HEK293 (cell line): ENCODE data around the gene PHKB.

Experiments used
- CTCF ChIA-PET: fragments of 350-600 bp; formaldehyde crosslinking; extraction: SDS; loops from one replicate; lab custom pipeline; 2021; ENCODE audit warnings: antibody characterized with exemption; lab: Yijun Ruan, JAX
- POLR2A ChIA-PET: fragments of 300-600 bp; formaldehyde crosslinking; extraction: SDS; loops from one replicate; lab custom pipeline; 2020; ENCODE audit warnings: antibody characterized with exemption, inconsistent platforms; lab: Yijun Ruan, JAX
- H3K27ac ChIP-seq: fragments of 200-500 bp; sonication (Bioruptor generic); 2 replicates; pipeline ENCODE4 v1.5.1; 2014; ENCODE audit warnings: low read depth, low read length, control low read depth, inconsistent platforms; ENCODE audit errors: extremely low read depth
- H3K36me3 ChIP-seq, 2 experiments: fragments of 200-500 bp in 1 of 2; sonication (Bioruptor generic) in 1 of 2; 1 replicate in 1 of 2; 2 replicates in 1 of 2; pipeline ENCODE4 v1.5.1; 2014 to 2017; ENCODE audit warnings: inconsistent platforms in 2 of 2, low read length in 2 of 2; ENCODE audit not compliant: control insufficient read depth in 2 of 2, insufficient read depth in 1 of 2
- H3K4me1 ChIP-seq: fragments of 200-500 bp; sonication (Bioruptor generic); 2 replicates; pipeline ENCODE4 v1.5.1; 2014; ENCODE audit warnings: mild to moderate bottlenecking, low read length, inconsistent platforms; ENCODE audit not compliant: control insufficient read depth, insufficient read depth
- H3K4me3 ChIP-seq: 2 replicates; pipeline ENCODE4 v1.5.1; 2011; ENCODE audit warnings: low read depth, mild to moderate bottlenecking, control low read depth, low read length, moderate library complexity
- H3K9me3 ChIP-seq: fragments of 200-500 bp; sonication (Bioruptor generic); 2 replicates; pipeline ENCODE4 v1.5.1; 2014; ENCODE audit warnings: low read depth, low read length, inconsistent platforms; ENCODE audit not compliant: control insufficient read depth, insufficient read depth
- BCL6B ChIP-seq: fragments of 450-650 bp; formaldehyde crosslinking; IDR thresholded peaks from 2 replicates; pipeline ENCODE4 v1.5.1; 2017; ENCODE audit warnings: missing biosample characterization, missing genetic modification characterization
- KLF17 ChIP-seq: fragments of 450-650 bp; formaldehyde crosslinking; IDR thresholded peaks from 2 replicates; pipeline ENCODE4 v1.5.1; 2016; ENCODE audit warnings: missing biosample characterization, missing genetic modification characterization
- KLF9 ChIP-seq: fragments of 450-650 bp; formaldehyde crosslinking; IDR thresholded peaks from 2 replicates; pipeline ENCODE4 v1.5.1; 2016; ENCODE audit warnings: missing biosample characterization, missing genetic modification characterization, low read depth
- WT1 ChIP-seq: fragments of 450-650 bp; formaldehyde crosslinking; IDR thresholded peaks from 2 replicates; pipeline ENCODE4 v1.5.1; 2016; ENCODE audit warnings: missing biosample characterization, missing genetic modification characterization
- YY1 ChIP-seq: fragments of 450-650 bp; formaldehyde crosslinking; IDR thresholded peaks from 2 replicates; pipeline ENCODE4 v1.5.1; 2018; ENCODE audit warnings: missing biosample characterization, missing genetic modification characterization
- ZBTB10 ChIP-seq: fragments of 450-650 bp; formaldehyde crosslinking; IDR thresholded peaks from 2 replicates; pipeline ENCODE4 v1.5.1; 2016; ENCODE audit warnings: missing biosample characterization, missing genetic modification characterization
- ZNF19 ChIP-seq: fragments of 450-650 bp; formaldehyde crosslinking; IDR thresholded peaks from 2 replicates; pipeline ENCODE4; 2016; ENCODE audit warnings: missing biosample characterization, missing genetic modification characterization, low read depth
- ZNF280C ChIP-seq: fragments of 450-650 bp; formaldehyde crosslinking; IDR thresholded peaks from 2 replicates; pipeline ENCODE4 v1.5.1; 2016; ENCODE audit warnings: missing biosample characterization, missing genetic modification characterization
- ZNF366 ChIP-seq: fragments of 450-650 bp; formaldehyde crosslinking; conservative IDR thresholded peaks from 2 replicates; pipeline ENCODE4 v1.5.1; 2016; ENCODE audit warnings: missing biosample characterization, missing genetic modification characterization
- ZNF391 ChIP-seq: fragments of 450-650 bp; formaldehyde crosslinking; IDR thresholded peaks from 2 replicates; pipeline ENCODE4 v1.5.1; 2016; ENCODE audit warnings: low read depth, missing biosample characterization, missing genetic modification characterization, borderline replicate concordance
- ZNF449 ChIP-seq: fragments of 450-650 bp; formaldehyde crosslinking; IDR thresholded peaks from 2 replicates; pipeline ENCODE4 v1.5.1; 2017; ENCODE audit warnings: missing biosample characterization, mild to moderate bottlenecking, missing genetic modification characterization, moderate library complexity
- ZNF488 ChIP-seq: fragments of 450-650 bp; formaldehyde crosslinking; IDR thresholded peaks from 2 replicates; pipeline ENCODE4 v1.5.1; 2016; ENCODE audit warnings: missing biosample characterization, missing genetic modification characterization
- ZNF513 ChIP-seq: fragments of 450-650 bp; IDR thresholded peaks from 2 replicates; pipeline ENCODE4 v1.5.1; 2018; ENCODE audit warnings: missing biosample characterization, missing genetic modification characterization
- ZNF549 ChIP-seq: fragments of 450-650 bp; IDR thresholded peaks from 2 replicates; pipeline ENCODE4 v1.5.1; 2018; ENCODE audit warnings: missing biosample characterization, missing genetic modification characterization, mild to moderate bottlenecking, inconsistent platforms, moderate library complexity
- ZNF639 ChIP-seq: fragments of 450-650 bp; formaldehyde crosslinking; IDR thresholded peaks from 2 replicates; pipeline ENCODE4 v1.5.1; 2016; ENCODE audit warnings: missing biosample characterization, missing genetic modification characterization
- ZNF654 ChIP-seq: fragments of 450-650 bp; formaldehyde crosslinking; IDR thresholded peaks from 2 replicates; pipeline ENCODE4 v1.5.1; 2016; ENCODE audit warnings: low read depth, missing biosample characterization, missing genetic modification characterization
- ZNF660 ChIP-seq: fragments of 450-650 bp; IDR thresholded peaks from 2 replicates; pipeline ENCODE4 v1.5.1; 2018; ENCODE audit warnings: missing biosample characterization, mild to moderate bottlenecking, missing genetic modification characterization
- ZNF704 ChIP-seq: fragments of 450-650 bp; formaldehyde crosslinking; IDR thresholded peaks from 2 replicates; pipeline ENCODE4 v1.5.1; 2016; ENCODE audit warnings: missing biosample characterization, missing genetic modification characterization

PHKB gene

GRCh38 chr16:47721006-47721637 lies 260.0 kb downstream of the PHKB start:
- TF ChIP-seq ZNF19 (tag by site-specific recombination) (no peak), ZNF449 (no peak), KLF9 (tag by site-specific recombination) (no peak), KLF17 (tag by site-specific recombination) (no peak), ZNF488 (tag by site-specific recombination) (no peak), ZBTB10 (no peak), ZNF280C (tag by site-specific recombination) (no peak), WT1 (tag by site-specific recombination) (no peak), ZNF639 (no peak), ZNF660 (tag by site-specific recombination) (no peak), YY1 (no peak), ZNF549 (tag by site-specific recombination) (no peak), ZNF391 (tag by site-specific recombination) (no peak), ZNF513 (tag by site-specific recombination) (no peak), ZNF366 (tag by site-specific recombination) (no peak), BCL6B (tag by site-specific recombination) (no peak), ZNF654 (tag by site-specific recombination) (no peak), ZNF704 (tag by site-specific recombination) (no peak)
- ChIA-PET POLR2A (no interaction called here), CTCF (no interaction called here)
- no peaks in the 10 kb centered on the region for H3K9me3 ChIP-seq
- H3K36me3 ChIP-seq = no peaks in the 10 kb centered on the region
- H3K4me3 ChIP-seq = no peak overlapping the region
- no peak overlapping the region for H3K27ac ChIP-seq
- no peaks in the 10 kb centered on the region for H3K4me1 ChIP-seq
